GM12878 (cell line): ENCODE data around the gene MKX. TPM values are rescaled to one million over a fixed set of nuclear protein-coding genes. Genes with fewer than 3 reads are reported as not detected.

Source experiments
- ATAC-seq: fragments of 200-7000 bp; cut with Tn5 transposase; 3 replicates; pipeline ENCODE4 v1.9.1; 2020; ENCODE audit warnings: mild to moderate bottlenecking, moderate library complexity
- BruUV-seq: library from RNA; stranded (reverse); fragments of 400-500 nt; replicated peaks from 2 replicates; lab custom pipeline; 2021; lab: Mats Ljungman, UMichigan
- CTCF ChIA-PET: fragments of 300-600 bp; sonication (Branson Sonifier 250); formaldehyde crosslinking; extraction: SDS; loops from one replicate; lab custom pipeline; 2021; ENCODE audit warnings: inconsistent platforms; lab: Yijun Ruan, JAX
- POLR2A ChIA-PET: fragments of 350-600 bp; formaldehyde crosslinking; extraction: SDS; loops from one replicate; lab custom pipeline; 2021; ENCODE audit warnings: inconsistent platforms; lab: Charles Lee
- RAD21 ChIA-PET: fragments of 300-600 bp; sonication (Branson Sonifier 250); formaldehyde crosslinking; loops from one replicate; lab custom pipeline; 2023; ENCODE audit warnings: antibody characterized with exemption; ENCODE audit not compliant: unreplicated experiment; lab: Charles Lee
- SMC1A ChIA-PET: fragments of 300-600 bp; sonication (Branson Sonifier 250); formaldehyde crosslinking; loops from one replicate; lab custom pipeline; 2023; ENCODE audit not compliant: unreplicated experiment, uncharacterized antibody; lab: Charles Lee
- DNase-seq: peaks from one replicate; pipeline ENCODE4 v3.0.0-alpha.2; 2011; ENCODE audit warnings: low read depth, low spot score
- FAIRE-seq: peaks from 3 replicates; lab custom pipeline; 2011; peaks lifted over from hg19 to GRCh38; lab: Jason Lieb, UNC
- H2AFZ ChIP-seq: 2 replicates; pipeline ENCODE4 v1.6.0; 2011; ENCODE audit warnings: low read depth, low read length, control low read depth; ENCODE audit not compliant: control insufficient read depth
- H3K27ac ChIP-seq: 2 replicates; pipeline ENCODE4 v1.5.1; 2011; ENCODE audit warnings: control low read depth; ENCODE audit not compliant: control insufficient read depth, insufficient read depth
- H3K27me3 ChIP-seq, 2 experiments: replicated peaks in 1 of 2; 2 replicates each; pipeline versions ENCODE4 v1.6.0 to v1.6.1; 2011; ENCODE audit warnings: low read length in 1 of 2; ENCODE audit not compliant: control insufficient read depth in 2 of 2, insufficient read depth in 2 of 2
- H3K36me3 ChIP-seq, 2 experiments: 2 replicates each; pipeline ENCODE4 v1.5.1; 2011; ENCODE audit warnings: low read length in 1 of 2; ENCODE audit not compliant: control insufficient read depth in 2 of 2, insufficient read depth in 2 of 2
- H3K4me1 ChIP-seq: 2 replicates; pipeline ENCODE4 v1.6.1; 2011; ENCODE audit warnings: mild to moderate bottlenecking, low read length, moderate library complexity, mixed read lengths; ENCODE audit not compliant: control insufficient read depth, insufficient read depth
- H3K4me2 ChIP-seq: 2 replicates; pipeline ENCODE4 v1.6.0; 2011; ENCODE audit warnings: control low read depth; ENCODE audit not compliant: control insufficient read depth, insufficient read depth
- H3K4me3 ChIP-seq: fragments of 200-600 bp; sonication (generic); 2 replicates; pipeline ENCODE4 v1.5.1; 2016
- H3K79me2 ChIP-seq: 2 replicates; pipeline ENCODE4 v1.6.0; 2011; ENCODE audit warnings: low read length; ENCODE audit not compliant: control insufficient read depth, insufficient read depth
- H3K9ac ChIP-seq: 2 replicates; pipeline ENCODE4 v1.8.0; 2011; ENCODE audit warnings: low read length, control low read depth, mixed read lengths; ENCODE audit not compliant: control insufficient read depth, insufficient read depth
- H3K9me3 ChIP-seq: replicated peaks from 3 replicates; pipeline ENCODE4 v1.5.1; 2011; ENCODE audit warnings: mild to moderate bottlenecking, low read length; ENCODE audit not compliant: control insufficient read depth, insufficient read depth
- H4K20me1 ChIP-seq: 2 replicates; pipeline ENCODE4 v1.6.0; 2011; ENCODE audit not compliant: control insufficient read depth, insufficient read depth
- CBFB ChIP-seq: IDR thresholded peaks from 2 replicates; pipeline ENCODE4 v1.6.1; 2016; ENCODE audit warnings: antibody characterized with exemption, low read depth
- E4F1 ChIP-seq: fragments of 450-650 bp; IDR thresholded peaks from 2 replicates; pipeline ENCODE4 v1.6.1; 2018; ENCODE audit warnings: borderline replicate concordance, mild to moderate bottlenecking; ENCODE audit not compliant: partially characterized antibody
- GATAD2B ChIP-seq: fragments of 450-650 bp; conservative IDR thresholded peaks from 2 replicates; pipeline ENCODE4 v1.6.1; 2017; ENCODE audit warnings: low read depth, mild to moderate bottlenecking, moderate library complexity
- MXI1 ChIP-seq: fragments of 150-350 bp; IDR thresholded peaks from 2 replicates; pipeline ENCODE4 v1.6.1; 2011; ENCODE audit warnings: low read depth, mild to moderate bottlenecking, inconsistent platforms, low read length, improper control_type of control experiment
- NR2C2 ChIP-seq: IDR thresholded peaks from 2 replicates; pipeline ENCODE4 v1.6.1; 2011; ENCODE audit warnings: borderline replicate concordance, low read depth; ENCODE audit not compliant: control insufficient read depth, insufficient read length
- RB1 ChIP-seq: fragments of 450-650 bp; formaldehyde crosslinking; IDR thresholded peaks from 2 replicates; pipeline ENCODE4 v1.6.1; 2017; ENCODE audit warnings: mild to moderate bottlenecking, borderline replicate concordance
- SKIL ChIP-seq: fragments of 450-650 bp; IDR thresholded peaks from 2 replicates; pipeline ENCODE4 v1.6.1; 2017; ENCODE audit warnings: mild to moderate bottlenecking, low read depth, inconsistent platforms; ENCODE audit not compliant: poor library complexity, severe bottlenecking
- SREBF1 ChIP-seq: IDR thresholded peaks from 2 replicates; pipeline ENCODE4 v1.6.1; 2012; ENCODE audit warnings: mild to moderate bottlenecking, low read length
- WGBS: methylation state at CpG from one replicate; pipeline ENCODE4 v1.1.6; 2016; ENCODE audit warnings: low lambda C conversion rate; ENCODE audit not compliant: insufficient replicate concordance, insufficient coverage; ENCODE audit errors: missing lambda C conversion rate; 5-methylcytosine and 5-hydroxymethylcytosine counted together
- in situ Hi-C: fragments of 300-500 bp; cut with MboI; formaldehyde crosslinking; loops from 9 replicates; pipeline ENCODE4 v1.14.3; 2018; ENCODE audit warnings: mixed read lengths
- intact Hi-C: fragments of 100-400 bp; cut with micrococcal nuclease; formaldehyde crosslinking; loops from one replicate; pipeline ENCODE4 v1.14.2; 2022; ENCODE audit not compliant: unreplicated experiment
- polyA plus RNA-seq, 11 experiments: library from polyadenylated mRNA; depleted of rRNA in 4 of 11; unstranded in 6 of 11; stranded (reverse) in 5 of 11; fragments of >200 nt; fragmentation: Nextera tagmentation in 4 of 11; fragmentation: Illumina TruSeq in 1 of 11; extraction: Ambion mirVana in 4 of 11; extraction: Trizol in 1 of 11; gene quantifications; 1 replicate in 1 of 11; 2 replicates in 10 of 11; pipeline versions ENCODE4 v1.2.1 to v1.2.3, GENCODE V29; 2011 to 2016; ENCODE audit warnings: inconsistent platforms in 2 of 11, missing spikeins in 2 of 11, low read depth in 1 of 11
- total RNA-seq, 4 experiments: library from RNA; depleted of rRNA in 3 of 4; stranded (reverse); fragments of >200 nt in 3 of 4; fragmentation: Illumina TruSeq in 1 of 4; extraction: Trizol in 1 of 4; gene quantifications; 2 replicates each; pipeline versions ENCODE4 v1.2.1 to v1.2.3, GENCODE V29; 2013 to 2021

The MKX gene
- total and polyA plus RNA-seq, 10 of the 15 experiments (the other 5 are each of a cell fraction or from before 2014, with no cell fraction given), result not detected

GRCh38 chr10:27736396-27736795 lies 9.2 kb downstream of the MKX start:
- H3K4me2 ChIP-seq, result no peak overlapping the region
- ChIA-PET RAD21 (no interaction called here), CTCF (no interaction called here), POLR2A (no interaction called here), SMC1A (no interaction called here)
- no peak overlapping the region for H3K27ac ChIP-seq
- no peak for DNase-seq
- H3K79me2 ChIP-seq, result no peaks in the 10 kb centered on the region
- no peak for ATAC-seq
- peaks cover 2 to 7% of the 10 kb centered on the region in 2 experiments; a peak in 2 of 4 replicates for H3K27me3 ChIP-seq
- H3K4me3 ChIP-seq, result no peak overlapping the region
- TF ChIP-seq RB1, result no peak
- no peak for TF ChIP-seq E4F1
- TF ChIP-seq SKIL, result no peak
- no peak for TF ChIP-seq GATAD2B
- TF ChIP-seq NR2C2, result no peak
- no peak for TF ChIP-seq MXI1
- no peak for TF ChIP-seq CBFB
- TF ChIP-seq SREBF1, result no peak
- peaks cover 2% of the 10 kb centered on the region; the same call in 2 of the 3 replicates for H3K9me3 ChIP-seq
- H3K36me3 ChIP-seq, result no peaks in the 10 kb centered on the region
- BruUV-seq, result no TSS peak
- no peaks in the 10 kb centered on the region for H4K20me1 ChIP-seq
- FAIRE-seq, result no peak
- 0% methylated on average over 1 of the region's 1 CpG for WGBS
- no peak overlapping the region for H2AFZ ChIP-seq
- in situ Hi-C loops (loop anchor here (25.0 kb wide), 1 partner anchor 651 kb away; no protein-coding TSS in a partner anchor), intact Hi-C loops (no loop called here)
- no peak overlapping the region for H3K9ac ChIP-seq
- H3K4me1 ChIP-seq, result no peaks in the 10 kb centered on the region
